CD14-positive monocyte (primary cell): ENCODE data around the gene KRTAP5-6. TPM values are rescaled to one million over a fixed set of nuclear protein-coding genes. Genes with fewer than 3 reads are reported as not detected.
A peak's percentile ranks its signal among the peaks of the same experiment; 100 is the strongest.

ENCODE experiments used
- DNase-seq, 3 donors: peaks; one replicate each; pipeline ENCODE4 v3.0.0-alpha.2; 2011 to 2022
- H2AFZ ChIP-seq: 2 replicates; pipeline ENCODE4 v1.6.0; 2012; ENCODE audit warnings: mild to moderate bottlenecking, low read depth, low read length, inconsistent platforms; ENCODE audit not compliant: insufficient read depth, poor library complexity, severe bottlenecking
- H3K27ac ChIP-seq, 2 donors: 1 replicate in 1 of 2; 2 replicates in 1 of 2; pipeline ENCODE4 v1.5.1; 2012 to 2013; ENCODE audit warnings: low read length in 2 of 2, control low read depth in 1 of 2, inconsistent platforms in 1 of 2, low read depth in 1 of 2, mild to moderate bottlenecking in 1 of 2
- H3K27me3 ChIP-seq, 2 donors: one replicate each; pipeline versions ENCODE4 v1.6.0 to v1.6.1; 2011 to 2013; ENCODE audit warnings: low read length in 2 of 2; ENCODE audit not compliant: control insufficient read depth in 2 of 2, insufficient read depth in 2 of 2
- H3K36me3 ChIP-seq, 2 donors: replicated peaks in 1 of 2; 1 replicate in 1 of 2; 2 replicates in 1 of 2; pipeline versions ENCODE4 v1.5.1 to v1.6.1; 2012 to 2013; ENCODE audit warnings: low read length in 2 of 2, control low read depth in 1 of 2, inconsistent platforms in 1 of 2, mild to moderate bottlenecking in 1 of 2; ENCODE audit not compliant: insufficient read depth in 2 of 2, control insufficient read depth in 1 of 2
- H3K4me1 ChIP-seq, 2 donors: 1 replicate in 1 of 2; 2 replicates in 1 of 2; pipeline versions ENCODE4 v1.5.1 to v1.6.1; 2012 to 2013; ENCODE audit warnings: low read length in 2 of 2, control low read depth in 1 of 2, inconsistent platforms in 1 of 2, mild to moderate bottlenecking in 1 of 2, moderate library complexity in 1 of 2; ENCODE audit not compliant: insufficient read depth in 2 of 2, control insufficient read depth in 1 of 2
- H3K4me2 ChIP-seq: replicated peaks from 2 replicates; pipeline ENCODE3; 2012; ENCODE audit warnings: low read length, moderate library complexity, mild to moderate bottlenecking; ENCODE audit not compliant: poor library complexity, severe bottlenecking; ENCODE audit errors: extremely low read depth
- H3K4me3 ChIP-seq, 3 experiments: fragments of 200-600 bp in 1 of 3; sonication (generic) in 1 of 3; replicated peaks in 1 of 3; 1 replicate in 2 of 3; 2 replicates in 1 of 3; pipeline ENCODE4 v1.5.1; 2011 to 2013; ENCODE audit warnings: low read length in 3 of 3, mild to moderate bottlenecking in 3 of 3, control low read depth in 2 of 3, low read depth in 2 of 3, inconsistent platforms in 1 of 3, moderate library complexity in 1 of 3
- H3K79me2 ChIP-seq: 2 replicates; pipeline ENCODE4 v1.6.0; 2012; ENCODE audit warnings: mild to moderate bottlenecking, control low read depth, inconsistent platforms, low read length, moderate library complexity; ENCODE audit not compliant: insufficient read depth
- H3K9ac ChIP-seq: 2 replicates; pipeline ENCODE4 v1.6.0; 2017; ENCODE audit warnings: low read length, mild to moderate bottlenecking; ENCODE audit not compliant: insufficient read depth, poor library complexity, severe bottlenecking
- H3K9me3 ChIP-seq, 2 donors: replicated peaks in 1 of 2; 1 replicate in 1 of 2; 2 replicates in 1 of 2; pipeline versions ENCODE4 v1.5.1 to v1.6.1; 2012 to 2013; ENCODE audit warnings: low read length in 2 of 2, control low read depth in 1 of 2; ENCODE audit not compliant: control insufficient read depth in 1 of 2, insufficient read depth in 1 of 2
- H4K20me1 ChIP-seq: 2 replicates; pipeline ENCODE4 v1.6.0; 2012; ENCODE audit warnings: mild to moderate bottlenecking, low read length, control low read depth, moderate library complexity; ENCODE audit not compliant: insufficient read depth
- H3K27ac Mint-ChIP-seq, 7 donors: one replicate each; pipeline ENCODE4 v1.8.0; 2020; ENCODE audit warnings: mild to moderate bottlenecking in 7 of 7, mixed read lengths in 7 of 7, moderate library complexity in 6 of 7, inconsistent platforms in 2 of 7
- H3K27me3 Mint-ChIP-seq, 3 donors: one replicate each; pipeline ENCODE4 v1.8.0; 2021 to 2022; ENCODE audit warnings: low read depth in 3 of 3, mild to moderate bottlenecking in 3 of 3, mixed read lengths in 3 of 3, moderate library complexity in 3 of 3, inconsistent platforms in 1 of 3
- H3K36me3 Mint-ChIP-seq, 2 donors: one replicate each; pipeline ENCODE4 v1.8.0; 2020; ENCODE audit warnings: mixed read lengths in 2 of 2, inconsistent platforms in 1 of 2, mild to moderate bottlenecking in 1 of 2
- H3K4me1 Mint-ChIP-seq: one replicate; pipeline ENCODE4 v1.8.0; 2020; ENCODE audit warnings: mild to moderate bottlenecking, mixed read lengths
- H3K4me3 Mint-ChIP-seq, 2 donors: one replicate each; pipeline ENCODE4 v1.8.0; 2020; ENCODE audit warnings: mild to moderate bottlenecking in 2 of 2, mixed read lengths in 2 of 2, moderate library complexity in 1 of 2
- H3K9me3 Mint-ChIP-seq, 7 donors: one replicate each; pipeline ENCODE4 v1.8.0; 2020 to 2022; ENCODE audit warnings: mixed read lengths in 7 of 7, mild to moderate bottlenecking in 6 of 7, moderate library complexity in 6 of 7, inconsistent platforms in 2 of 7
- CTCF ChIP-seq: fragments of 200-600 bp; IDR thresholded peaks from one replicate; pipeline ENCODE4 v1.8.0; 2022; ENCODE audit warnings: antibody characterized with exemption, mild to moderate bottlenecking
- WGBS: methylation state at CpG from one replicate; pipeline ENCODE4 v1.1.5; 2013; ENCODE audit warnings: missing lambda C conversion rate; ENCODE audit not compliant: insufficient coverage; 5-methylcytosine and 5-hydroxymethylcytosine counted together
- intact Hi-C, 2 donors: fragments of 100-400 bp; cut with micrococcal nuclease; formaldehyde crosslinking; loops; one replicate each; pipeline versions ENCODE4 v1.15.0 to v1.15.1; 2023
- polyA plus RNA-seq, 3 donors: library from polyadenylated mRNA; depleted of rRNA in 1 of 3; unstranded in 2 of 3; stranded (reverse) in 1 of 3; fragments of 300-500 nt in 2 of 3; fragments of >200 nt in 1 of 3; fragmentation: Illumina TruSeq in 2 of 3; gene quantifications; 1 replicate in 2 of 3; 2 replicates in 1 of 3; pipeline ENCODE4 v1.2.3, GENCODE V29; 2012 to 2021

The KRTAP5-6 gene
- polyA plus RNA-seq, 3 donors, result not detected

- no peak for DNase-seq
Observed at GRCh38 chr11:1744137-1744886, 47.3 kb downstream of the KRTAP5-6 start.

More at GRCh38 chr11:1744137-1744886, 47.3 kb downstream of the KRTAP5-6 start:
- Mint-ChIP-seq H3K9me3 (peaks cover 0 to 5% (median 3%) of the 10 kb centered on the region in 7 donors), H3K4me1 (peaks cover 18% of the 10 kb centered on the region), H3K27me3 (peaks cover 27 to 49% (median 44%) of the 10 kb centered on the region in 3 donors), H3K36me3 (peaks cover 7 to 16% of the 10 kb centered on the region in 2 donors), H3K27ac (peak overlapping the region in 1 of 7 donors; percentile 70), H3K4me3 (peak overlapping the region in 1 of 2 donors; percentile 1)
- Histone ChIP-seq H3K4me1 (peaks cover 17 to 36% of the 10 kb centered on the region in 2 donors), H3K9me3 (no peaks in the 10 kb centered on the region), H3K4me2 (no peak overlapping the region), H2AFZ (no peak overlapping the region), H3K9ac (no peak overlapping the region), H3K79me2 (no peaks in the 10 kb centered on the region), H3K36me3 (no peaks in the 10 kb centered on the region), H3K27ac (no peak overlapping the region), H3K27me3 (peaks cover 12 to 51% of the 10 kb centered on the region in 2 donors), H3K4me3 (no peak overlapping the region), H4K20me1 (peaks cover 27% of the 10 kb centered on the region)
- intact Hi-C loops, result loop anchor here in 1 of 2 donors (5.0 kb wide), 1 partner anchor 88 kb away; the partner anchor contains the start of gene SYT8
- TF ChIP-seq CTCF, result no peak
- WGBS, result 96% methylated on average over 18 of the region's 23 CpGs
